Measurements from ENCODE around the gene ZNF385B. TPM values are rescaled to one million over a fixed set of nuclear protein-coding genes. Genes with fewer than 3 reads are reported as not detected.

The ZNF385B gene
- total RNA-seq, 1 donor from 2014 or later = not detected

DNA sequence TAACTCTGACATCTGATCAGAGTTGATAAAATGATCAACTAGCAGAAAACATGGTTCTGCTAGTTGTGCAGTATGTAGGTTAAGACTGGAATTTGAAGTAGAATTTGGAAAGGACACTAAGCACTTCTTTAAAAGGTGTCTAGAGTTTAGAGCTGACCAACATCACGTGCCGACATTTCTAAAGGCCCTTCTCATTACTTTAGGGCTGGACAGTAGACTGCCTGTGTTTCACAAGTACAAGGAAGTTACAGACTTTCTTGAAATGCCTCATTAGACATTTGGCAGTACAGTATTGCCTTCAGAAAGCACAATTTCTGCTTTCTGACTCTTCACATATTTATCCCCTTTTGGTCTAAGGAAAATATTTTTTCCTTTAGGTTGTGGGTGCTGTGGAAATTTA lies 255.3 kb downstream of the ZNF385B start:
- no peak overlapping the region for H3K4me3 ChIP-seq (ENCODE audit: low read depth, low read length)
- DNase-seq (ENCODE audit: low read depth) (no peak), FAIRE-seq (no peak)
- no peaks in the 10 kb centered on the region for H3K27me3 ChIP-seq (ENCODE audit: control insufficient read depth, insufficient read depth, low read length)
- TF ChIP-seq, protein P1, sequence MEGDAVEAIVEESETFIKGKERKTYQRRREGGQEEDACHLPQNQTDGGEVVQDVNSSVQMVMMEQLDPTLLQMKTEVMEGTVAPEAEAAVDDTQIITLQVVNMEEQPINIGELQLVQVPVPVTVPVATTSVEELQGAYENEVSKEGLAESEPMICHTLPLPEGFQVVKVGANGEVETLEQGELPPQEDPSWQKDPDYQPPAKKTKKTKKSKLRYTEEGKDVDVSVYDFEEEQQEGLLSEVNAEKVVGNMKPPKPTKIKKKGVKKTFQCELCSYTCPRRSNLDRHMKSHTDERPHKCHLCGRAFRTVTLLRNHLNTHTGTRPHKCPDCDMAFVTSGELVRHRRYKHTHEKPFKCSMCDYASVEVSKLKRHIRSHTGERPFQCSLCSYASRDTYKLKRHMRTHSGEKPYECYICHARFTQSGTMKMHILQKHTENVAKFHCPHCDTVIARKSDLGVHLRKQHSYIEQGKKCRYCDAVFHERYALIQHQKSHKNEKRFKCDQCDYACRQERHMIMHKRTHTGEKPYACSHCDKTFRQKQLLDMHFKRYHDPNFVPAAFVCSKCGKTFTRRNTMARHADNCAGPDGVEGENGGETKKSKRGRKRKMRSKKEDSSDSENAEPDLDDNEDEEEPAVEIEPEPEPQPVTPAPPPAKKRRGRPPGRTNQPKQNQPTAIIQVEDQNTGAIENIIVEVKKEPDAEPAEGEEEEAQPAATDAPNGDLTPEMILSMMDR (IDR thresholded peaks at IDR 0.05; ENCODE audit: insufficient read depth, low read length, severe bottlenecking) = no peak
- no peaks in the 10 kb centered on the region for H3K36me3 ChIP-seq (ENCODE audit: control insufficient read depth, insufficient read depth, low read length)

DNA sequence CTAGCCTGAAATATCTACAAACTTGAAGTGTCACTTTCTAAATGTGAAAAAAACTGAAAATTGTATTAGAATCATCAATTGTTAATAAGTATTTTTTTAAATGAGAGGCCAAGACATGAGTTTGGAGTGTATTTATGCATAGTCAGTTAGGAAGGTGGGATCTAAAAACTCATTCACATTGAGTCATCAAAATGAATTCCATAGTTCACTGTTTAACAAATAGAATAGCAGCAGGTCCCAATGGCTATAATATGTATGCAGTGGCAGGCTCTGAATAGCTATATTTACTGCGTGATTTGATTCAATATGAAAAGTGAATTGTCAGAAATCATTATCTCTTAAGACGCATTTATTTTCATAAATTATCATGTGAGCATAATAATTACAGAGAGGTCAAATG lies 256.1 kb downstream of the ZNF385B start:
- FAIRE-seq (no peak), DNase-seq (ENCODE audit: low read depth) (no peak)
- no peaks in the 10 kb centered on the region for H3K27me3 ChIP-seq (ENCODE audit: control insufficient read depth, insufficient read depth, low read length)
- H3K4me3 ChIP-seq (ENCODE audit: low read depth, low read length) = no peak overlapping the region
- H3K36me3 ChIP-seq (ENCODE audit: control insufficient read depth, insufficient read depth, low read length) = no peaks in the 10 kb centered on the region
- TF ChIP-seq, protein P1 (IDR thresholded peaks at IDR 0.05; ENCODE audit: insufficient read depth, low read length, severe bottlenecking) = no peak

DNA sequence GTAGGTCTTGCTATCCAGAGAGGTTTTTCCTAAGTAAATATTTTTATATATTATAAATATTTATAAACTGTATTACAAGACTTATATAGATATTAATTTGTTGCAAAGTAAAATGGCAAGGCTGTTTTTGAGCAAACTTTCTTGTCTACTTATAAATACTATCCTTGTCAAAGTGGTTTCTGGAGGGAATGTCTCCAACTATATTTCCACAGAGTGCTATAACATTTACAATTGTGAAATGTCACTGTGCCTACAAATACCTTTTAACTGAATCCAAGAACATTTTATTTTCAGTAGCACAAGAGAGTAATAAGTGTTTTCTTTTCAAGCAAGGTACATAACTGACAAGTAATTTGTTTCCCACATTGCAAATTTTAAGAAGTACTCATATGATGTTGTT lies 256.8 kb downstream of the ZNF385B start:
- FAIRE-seq = no peak
- no peak overlapping the region for H3K4me3 ChIP-seq (ENCODE audit: low read depth, low read length)
- TF ChIP-seq, protein P1 (IDR thresholded peaks at IDR 0.05; ENCODE audit: insufficient read depth, low read length, severe bottlenecking) = no peak
- DNase-seq (ENCODE audit: low read depth) = no peak
- no peaks in the 10 kb centered on the region for H3K27me3 ChIP-seq (ENCODE audit: control insufficient read depth, insufficient read depth, low read length)
- H3K36me3 ChIP-seq (ENCODE audit: control insufficient read depth, insufficient read depth, low read length) = no peaks in the 10 kb centered on the region

DNA sequence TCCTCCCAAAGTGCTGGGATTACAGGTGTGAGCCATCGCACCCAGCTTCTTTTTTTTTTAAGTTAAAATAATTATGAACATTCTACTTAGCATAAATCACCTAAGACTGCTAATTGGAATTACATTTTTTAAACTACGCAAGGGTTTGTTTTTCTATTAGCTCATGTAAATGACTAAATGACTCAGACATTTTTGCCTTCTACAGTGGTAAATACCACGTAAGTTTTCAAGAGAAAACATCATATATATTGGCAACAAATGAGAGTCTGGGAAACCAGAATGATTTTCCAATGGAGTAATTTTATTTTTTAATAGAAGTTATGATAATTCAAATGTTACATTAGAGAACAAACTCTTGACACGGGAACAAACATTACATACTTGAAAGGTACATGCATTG lies 259.0 kb downstream of the ZNF385B start:
- TF ChIP-seq, protein P1 (IDR thresholded peaks at IDR 0.05; ENCODE audit: insufficient read depth, low read length, severe bottlenecking) = no peak
- DNase-seq (ENCODE audit: low read depth) = no peak
- Histone ChIP-seq H3K4me3 (ENCODE audit: low read depth, low read length) (no peak overlapping the region), H3K27me3 (ENCODE audit: control insufficient read depth, insufficient read depth, low read length) (no peaks in the 10 kb centered on the region), H3K36me3 (ENCODE audit: control insufficient read depth, insufficient read depth, low read length) (no peaks in the 10 kb centered on the region)
- no peak for FAIRE-seq

DNA sequence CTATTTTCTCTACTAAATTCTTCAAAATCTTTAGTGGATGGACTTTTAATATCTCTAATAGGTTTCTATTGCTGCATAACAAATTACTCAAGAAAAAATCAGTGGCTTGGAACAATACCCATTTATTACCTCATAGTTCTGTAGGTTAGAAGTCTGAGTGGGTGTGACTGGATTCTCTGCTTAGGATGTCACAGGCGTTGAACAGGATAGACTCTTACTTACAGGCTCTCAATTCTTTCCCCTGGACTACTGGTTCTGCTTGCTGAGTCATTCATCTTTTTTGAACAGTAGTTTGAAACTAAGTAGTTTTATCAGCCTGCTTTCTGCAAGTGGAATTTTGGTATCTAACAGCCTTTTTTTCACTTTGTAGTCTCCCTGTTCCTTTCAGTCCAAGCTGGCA lies 265.4 kb downstream of the ZNF385B start:
- TF ChIP-seq, protein P1 (IDR thresholded peaks at IDR 0.05; ENCODE audit: insufficient read depth, low read length, severe bottlenecking) = no peak
- Histone ChIP-seq H3K36me3 (ENCODE audit: control insufficient read depth, insufficient read depth, low read length) (no peaks in the 10 kb centered on the region), H3K4me3 (ENCODE audit: low read depth, low read length) (no peak overlapping the region), H3K27me3 (ENCODE audit: control insufficient read depth, insufficient read depth, low read length) (no peaks in the 10 kb centered on the region)
- peak; percentile 90 for DNase-seq (ENCODE audit: low read depth)
- no peak for FAIRE-seq

DNA sequence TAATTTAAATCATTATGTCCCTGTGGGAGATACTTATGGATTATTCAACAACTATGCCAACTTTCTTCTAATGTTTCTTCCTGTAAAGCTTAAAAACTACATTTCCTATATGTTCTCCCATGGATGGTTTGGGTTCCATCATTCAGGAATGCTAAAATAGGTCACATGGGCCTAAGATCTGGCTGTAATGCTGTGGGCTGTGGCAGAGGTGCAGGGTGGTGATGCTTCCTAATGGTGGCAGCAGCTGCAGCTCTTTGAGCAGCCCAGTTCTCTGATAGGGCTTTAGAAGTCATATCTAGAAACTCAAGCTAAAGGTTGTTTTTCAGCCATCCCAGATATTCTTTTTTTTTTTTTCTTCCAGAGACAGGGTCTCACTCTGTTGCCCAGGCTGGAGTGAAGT lies 266.1 kb downstream of the ZNF385B start:
- H3K4me3 ChIP-seq (ENCODE audit: low read depth, low read length) = no peak overlapping the region
- no peaks in the 10 kb centered on the region for H3K27me3 ChIP-seq (ENCODE audit: control insufficient read depth, insufficient read depth, low read length)
- FAIRE-seq (no peak), DNase-seq (ENCODE audit: low read depth) (no peak)
- H3K36me3 ChIP-seq (ENCODE audit: control insufficient read depth, insufficient read depth, low read length) = no peaks in the 10 kb centered on the region
- TF ChIP-seq, protein P1 (IDR thresholded peaks at IDR 0.05; ENCODE audit: insufficient read depth, low read length, severe bottlenecking) = no peak

Data from bronchial epithelial cell (primary cell).